Nephron (organoid): Measurements from ENCODE around the gene CCR5AS.

Experiments used
- H3K27ac Mint-ChIP-seq, 3 experiments: 2 replicates each; pipeline ENCODE4 v1.8.0; 2020; ENCODE audit warnings: mixed read lengths in 3 of 3, mild to moderate bottlenecking in 2 of 3, moderate library complexity in 1 of 3
- H3K27me3 Mint-ChIP-seq: 2 replicates; pipeline ENCODE4 v1.8.0; 2021; ENCODE audit warnings: low read depth, mild to moderate bottlenecking, moderate library complexity, mixed read lengths
- H3K36me3 Mint-ChIP-seq: 2 replicates; pipeline ENCODE4 v1.8.0; 2020; ENCODE audit warnings: low read depth, mixed read lengths
- H3K4me1 Mint-ChIP-seq: 2 replicates; pipeline ENCODE4 v1.8.0; 2020; ENCODE audit warnings: mixed read lengths
- H3K4me3 Mint-ChIP-seq, 3 experiments: 2 replicates each; pipeline ENCODE4 v1.8.0; 2020; ENCODE audit warnings: mild to moderate bottlenecking in 3 of 3, mixed read lengths in 3 of 3, moderate library complexity in 2 of 3
- H3K9me3 Mint-ChIP-seq: 2 replicates; pipeline ENCODE4 v1.8.0; 2020; ENCODE audit warnings: mixed read lengths
- CTCF ChIP-seq, 3 experiments: fragments of 200-600 bp; sonication (generic); IDR thresholded peaks; one replicate each; pipeline ENCODE4 v1.5.0; 2021; ENCODE audit warnings: antibody characterized with exemption in 3 of 3; ENCODE audit not compliant: unreplicated experiment in 3 of 3

Gene CCR5AS

GRCh38 chr3:46398186-46398955 is 8.5 kb downstream of the CCR5AS start:
- Mint-ChIP-seq H3K27me3 (peaks cover 38% of the 10 kb centered on the region), H3K9me3 (peaks cover 4% of the 10 kb centered on the region), H3K4me3 (no peak overlapping the region), H3K4me1 (no peaks in the 10 kb centered on the region), H3K27ac (no peak overlapping the region), H3K36me3 (no peaks in the 10 kb centered on the region)
- TF ChIP-seq CTCF (IDR thresholded peaks at IDR 0.05; ENCODE audit: unreplicated experiment in 3 of 3), result no peak

GRCh38 chr3:46397111-46397510 is 9.8 kb downstream of the CCR5AS start:
- no peak overlapping the region for H3K27ac Mint-ChIP-seq
- H3K4me1 Mint-ChIP-seq, result no peaks in the 10 kb centered on the region
- H3K27me3 Mint-ChIP-seq, result peaks cover 48% of the 10 kb centered on the region
- no peak overlapping the region for H3K4me3 Mint-ChIP-seq
- TF ChIP-seq CTCF (IDR thresholded peaks at IDR 0.05; ENCODE audit: unreplicated experiment in 3 of 3), result no peak
- peaks cover 4% of the 10 kb centered on the region for H3K9me3 Mint-ChIP-seq
- no peaks in the 10 kb centered on the region for H3K36me3 Mint-ChIP-seq

- no peaks in the 10 kb centered on the region for H3K4me1 Mint-ChIP-seq
- peaks cover 4% of the 10 kb centered on the region for H3K9me3 Mint-ChIP-seq
- no peaks in the 10 kb centered on the region for H3K36me3 Mint-ChIP-seq
- no peak for TF ChIP-seq CTCF (IDR thresholded peaks at IDR 0.05; ENCODE audit: unreplicated experiment in 3 of 3)
- no peak overlapping the region for H3K27ac Mint-ChIP-seq
- peaks cover 49% of the 10 kb centered on the region for H3K27me3 Mint-ChIP-seq
- no peak overlapping the region for H3K4me3 Mint-ChIP-seq
Observed at GRCh38 chr3:46395766-46396530, 10.9 kb downstream of the CCR5AS start.

- Mint-ChIP-seq H3K4me1 (no peaks in the 10 kb centered on the region), H3K36me3 (no peaks in the 10 kb centered on the region)
Observed at GRCh38 chr3:46395210-46395661, 11.6 kb downstream of the CCR5AS start.

GRCh38 chr3:46393554-46394434 is 13.1 kb downstream of the CCR5AS start:
- no peaks in the 10 kb centered on the region for H3K4me1 Mint-ChIP-seq
- peaks cover 49% of the 10 kb centered on the region for H3K27me3 Mint-ChIP-seq

More at GRCh38 chr3:46395210-46395661, 11.6 kb downstream of the CCR5AS start:
- Mint-ChIP-seq H3K4me3 (no peak overlapping the region), H3K9me3 (peaks cover 4% of the 10 kb centered on the region), H3K27ac (no peak overlapping the region), H3K27me3 (peaks cover 49% of the 10 kb centered on the region)
- no peak for TF ChIP-seq CTCF (IDR thresholded peaks at IDR 0.05; ENCODE audit: unreplicated experiment in 3 of 3)

More at GRCh38 chr3:46393554-46394434, 13.1 kb downstream of the CCR5AS start:
- no peaks in the 10 kb centered on the region for H3K36me3 Mint-ChIP-seq
- no peak overlapping the region for H3K27ac Mint-ChIP-seq
- no peak overlapping the region for H3K4me3 Mint-ChIP-seq
- H3K9me3 Mint-ChIP-seq, result peaks cover 4% of the 10 kb centered on the region
- TF ChIP-seq CTCF (IDR thresholded peaks at IDR 0.05; ENCODE audit: unreplicated experiment in 3 of 3), result no peak
